Upper lobe of left lung (tissue), 4 donors: ENCODE measurements around the gene MSANTD2.

ENCODE experiments used
- CTCF ChIP-seq, 6 experiments: fragments of 450-650 bp in 4 of 6; fragments of 200-600 bp in 2 of 6; sonication (generic) in 2 of 6; IDR thresholded peaks; one replicate each; pipeline ENCODE4 v1.5.1; 2016 to 2019; ENCODE audit warnings: antibody characterized with exemption in 6 of 6
- POLR2AphosphoS5 ChIP-seq, 2 donors: sonication (generic); formaldehyde crosslinking; IDR thresholded peaks; one replicate each; pipeline ENCODE4 v1.5.1; 2017; ENCODE audit warnings: antibody characterized with exemption in 2 of 2

GRCh38 chr11:124760205-124760652 lies 40.0 kb downstream of the MSANTD2 start:
- no peak for TF ChIP-seq CTCF (IDR thresholded peaks at IDR 0.05)
- no peak for TF ChIP-seq POLR2AphosphoS5 (IDR thresholded peaks at IDR 0.05)
